ENCODE measurements around the gene EPB41L2.

DNA sequence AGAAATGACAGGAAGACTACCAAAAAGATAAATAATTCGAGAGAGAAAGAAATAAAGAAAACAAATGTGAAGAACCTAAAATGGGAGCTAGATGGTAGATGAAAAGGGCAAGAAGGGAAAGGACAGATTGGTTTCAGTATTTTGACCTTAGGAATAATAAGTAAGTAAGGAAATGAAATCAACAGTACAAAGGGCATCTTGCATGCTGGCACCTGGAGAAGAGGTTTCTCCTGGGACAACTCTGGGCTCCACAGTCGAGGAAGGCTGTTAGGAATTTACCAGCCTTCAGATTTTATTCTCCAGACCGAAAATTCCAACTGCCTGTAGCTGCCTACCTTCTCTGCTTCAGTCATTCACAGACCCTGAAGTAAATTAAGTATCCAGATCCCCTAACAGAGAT, 155.4 kb downstream of the EPB41L2 start:
- TF ChIP-seq, protein P1, sequence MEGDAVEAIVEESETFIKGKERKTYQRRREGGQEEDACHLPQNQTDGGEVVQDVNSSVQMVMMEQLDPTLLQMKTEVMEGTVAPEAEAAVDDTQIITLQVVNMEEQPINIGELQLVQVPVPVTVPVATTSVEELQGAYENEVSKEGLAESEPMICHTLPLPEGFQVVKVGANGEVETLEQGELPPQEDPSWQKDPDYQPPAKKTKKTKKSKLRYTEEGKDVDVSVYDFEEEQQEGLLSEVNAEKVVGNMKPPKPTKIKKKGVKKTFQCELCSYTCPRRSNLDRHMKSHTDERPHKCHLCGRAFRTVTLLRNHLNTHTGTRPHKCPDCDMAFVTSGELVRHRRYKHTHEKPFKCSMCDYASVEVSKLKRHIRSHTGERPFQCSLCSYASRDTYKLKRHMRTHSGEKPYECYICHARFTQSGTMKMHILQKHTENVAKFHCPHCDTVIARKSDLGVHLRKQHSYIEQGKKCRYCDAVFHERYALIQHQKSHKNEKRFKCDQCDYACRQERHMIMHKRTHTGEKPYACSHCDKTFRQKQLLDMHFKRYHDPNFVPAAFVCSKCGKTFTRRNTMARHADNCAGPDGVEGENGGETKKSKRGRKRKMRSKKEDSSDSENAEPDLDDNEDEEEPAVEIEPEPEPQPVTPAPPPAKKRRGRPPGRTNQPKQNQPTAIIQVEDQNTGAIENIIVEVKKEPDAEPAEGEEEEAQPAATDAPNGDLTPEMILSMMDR (IDR thresholded peaks at IDR 0.05): no peak
- TF ChIP-seq POLR2A (IDR thresholded peaks at IDR 0.05; ENCODE audit: low read depth) (no peak), POLR2AphosphoS5 (IDR thresholded peaks at IDR 0.05) (no peak)

Data from esophagus muscularis mucosa (tissue), 3 donors.